ENCODE measurements around the gene MVK.

DNA sequence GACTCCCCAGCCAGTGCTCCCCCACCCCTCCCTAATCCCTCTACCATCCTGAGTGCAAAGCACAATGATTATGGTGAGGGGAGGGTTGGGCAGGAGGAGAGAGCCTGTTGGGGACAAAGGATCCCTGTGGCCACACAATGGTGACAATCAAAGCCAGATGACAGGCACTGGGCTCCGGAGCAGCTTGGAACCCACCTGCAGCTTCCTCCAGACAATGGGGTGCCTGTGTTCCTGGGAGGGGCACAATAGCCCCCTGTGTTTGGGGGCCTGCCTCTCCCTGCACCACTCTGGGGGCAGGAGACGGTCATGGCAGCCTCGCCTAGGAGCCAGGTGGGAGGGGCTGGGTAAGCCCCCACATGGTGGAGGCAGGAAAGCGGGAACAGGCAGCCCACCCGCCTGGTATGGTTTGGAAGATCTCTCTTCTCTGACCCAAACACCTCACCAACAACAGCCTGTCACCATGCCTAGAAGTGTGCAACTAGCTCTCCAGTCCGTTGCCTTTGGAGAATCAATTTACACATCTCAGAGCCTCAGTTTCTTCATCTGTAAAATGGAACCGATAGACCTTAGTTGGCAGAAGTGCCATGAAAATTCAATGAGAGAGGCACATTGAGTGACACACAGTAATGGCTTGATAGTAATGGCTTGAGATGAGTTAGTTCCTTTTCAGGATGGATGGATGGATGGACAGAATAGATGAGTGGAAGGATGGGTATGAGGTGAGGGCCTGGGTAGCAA lies 53.0 kb downstream of the MVK start:
- TF ChIP-seq, protein P1, sequence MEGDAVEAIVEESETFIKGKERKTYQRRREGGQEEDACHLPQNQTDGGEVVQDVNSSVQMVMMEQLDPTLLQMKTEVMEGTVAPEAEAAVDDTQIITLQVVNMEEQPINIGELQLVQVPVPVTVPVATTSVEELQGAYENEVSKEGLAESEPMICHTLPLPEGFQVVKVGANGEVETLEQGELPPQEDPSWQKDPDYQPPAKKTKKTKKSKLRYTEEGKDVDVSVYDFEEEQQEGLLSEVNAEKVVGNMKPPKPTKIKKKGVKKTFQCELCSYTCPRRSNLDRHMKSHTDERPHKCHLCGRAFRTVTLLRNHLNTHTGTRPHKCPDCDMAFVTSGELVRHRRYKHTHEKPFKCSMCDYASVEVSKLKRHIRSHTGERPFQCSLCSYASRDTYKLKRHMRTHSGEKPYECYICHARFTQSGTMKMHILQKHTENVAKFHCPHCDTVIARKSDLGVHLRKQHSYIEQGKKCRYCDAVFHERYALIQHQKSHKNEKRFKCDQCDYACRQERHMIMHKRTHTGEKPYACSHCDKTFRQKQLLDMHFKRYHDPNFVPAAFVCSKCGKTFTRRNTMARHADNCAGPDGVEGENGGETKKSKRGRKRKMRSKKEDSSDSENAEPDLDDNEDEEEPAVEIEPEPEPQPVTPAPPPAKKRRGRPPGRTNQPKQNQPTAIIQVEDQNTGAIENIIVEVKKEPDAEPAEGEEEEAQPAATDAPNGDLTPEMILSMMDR (IDR thresholded peaks at IDR 0.05; ENCODE audit: poor library complexity) = no peak
- no peak for TF ChIP-seq EZH2 (IDR thresholded peaks at IDR 0.05; ENCODE audit: borderline replicate concordance)
